Colonic mucosa (tissue), 4 donors: ENCODE data around the gene MATR3. TPM values are rescaled to one million over a fixed set of nuclear protein-coding genes. Genes with fewer than 3 reads are reported as not detected.

Experiments used
- DNase-seq: peaks from one replicate; pipeline ENCODE4 v3.0.0-alpha.2; 2020
- H3K27ac ChIP-seq: fragments of 200-600 bp; one replicate; pipeline ENCODE4 v1.8.0; 2021
- H3K27me3 ChIP-seq: fragments of 200-600 bp; one replicate; pipeline ENCODE4 v1.8.0; 2021
- H3K36me3 ChIP-seq: fragments of 200-600 bp; one replicate; pipeline ENCODE4 v1.8.0; 2021
- H3K4me1 ChIP-seq: fragments of 200-600 bp; one replicate; pipeline ENCODE4 v1.8.0; 2021; ENCODE audit warnings: mild to moderate bottlenecking
- H3K4me3 ChIP-seq: fragments of 200-600 bp; one replicate; pipeline ENCODE4 v1.8.0; 2021
- H3K9ac ChIP-seq, 2 donors: one replicate each; pipeline ENCODE4 v1.7.0; 2013; ENCODE audit warnings: control low read depth in 2 of 2, low read depth in 2 of 2, low read length in 2 of 2
- H3K9me3 ChIP-seq: fragments of 200-600 bp; one replicate; pipeline ENCODE4 v1.8.0; 2021
- CTCF ChIP-seq: fragments of 200-600 bp; IDR thresholded peaks from one replicate; pipeline ENCODE4 v1.8.0; 2022; ENCODE audit warnings: antibody characterized with exemption, mild to moderate bottlenecking
- intact Hi-C: fragments of 100-400 bp; cut with DNase I; formaldehyde crosslinking; loops from one replicate; pipeline ENCODE4 v1.14.1; 2022
- total RNA-seq, 2 donors: library from RNA; stranded (reverse); fragmentation: NEBNext Ultra II Directional in 1 of 2; extraction: Animal tissue kit (Norgen Biotek cat#: 25700) in 1 of 2; gene quantifications; one replicate each; pipeline ENCODE4 v1.2.1, GENCODE V29; 2021
- donor health status: healthy.
- donor health status: DM: no; HTN: no; CAD: no.
- donor health status: DM: no; HTN: no; CAD: no.

The MATR3 gene
- total RNA-seq, 2 donors from 2014 or later, result 105 to 128 TPM

DNA sequence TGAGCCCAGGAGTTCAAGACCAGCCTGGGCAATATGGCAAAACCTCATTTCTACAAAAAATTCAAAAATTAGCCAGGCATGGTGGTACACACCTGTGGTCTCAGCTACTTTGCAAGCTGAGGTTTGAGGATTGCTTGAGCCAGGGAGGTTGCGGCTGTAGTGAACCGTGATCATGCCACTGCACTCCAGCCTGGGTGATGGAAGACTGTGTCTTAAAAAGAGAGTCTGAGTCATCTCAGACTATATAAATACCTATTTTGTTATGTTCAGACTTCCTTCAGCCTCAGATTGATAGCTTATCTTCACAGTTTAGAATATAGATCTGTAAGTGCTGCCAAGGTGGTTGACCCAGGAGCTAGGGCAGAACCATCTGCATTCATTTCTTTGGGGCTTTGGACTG, 46.5 kb downstream of the MATR3 start:
- H3K27me3 ChIP-seq, result no peaks in the 10 kb centered on the region
- no peaks in the 10 kb centered on the region for H3K36me3 ChIP-seq
- TF ChIP-seq CTCF, result no peak
- no peak overlapping the region for H3K9ac ChIP-seq
- H3K4me3 ChIP-seq, result no peak overlapping the region
- no peak overlapping the region for H3K27ac ChIP-seq
- intact Hi-C loops, result loop anchor here (5.0 kb wide), 2 partner anchors 43 to 52 kb away; no protein-coding TSS in a partner anchor
- H3K4me1 ChIP-seq, result peaks cover 10% of the 10 kb centered on the region
- DNase-seq, result no peak
- H3K9me3 ChIP-seq, result no peaks in the 10 kb centered on the region

DNA sequence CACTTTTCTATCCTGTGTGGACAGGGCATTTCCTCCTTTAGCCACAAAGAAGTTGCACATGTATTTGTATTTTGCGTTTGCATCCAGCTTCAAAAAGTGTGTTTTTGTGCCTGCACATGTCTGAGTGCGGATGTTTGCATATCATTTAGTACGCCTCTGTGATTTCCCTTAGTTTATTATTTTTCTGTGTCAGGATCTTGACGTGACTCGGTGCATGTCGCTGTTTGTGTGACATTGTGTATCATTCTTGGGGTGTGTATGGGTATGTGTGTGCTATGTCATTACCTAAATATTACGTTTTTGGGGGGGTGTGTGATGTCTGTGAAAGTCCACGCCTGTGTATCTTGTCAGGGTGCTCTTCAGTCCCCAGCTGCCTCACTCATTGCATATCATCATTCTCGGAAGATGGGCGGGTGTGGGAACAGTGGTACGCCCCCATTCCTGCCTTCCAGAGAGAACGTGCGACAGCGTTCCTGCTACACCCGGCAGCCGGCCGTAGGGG, 47.7 kb downstream of the MATR3 start:
- no peak for DNase-seq
- H3K9me3 ChIP-seq, result no peaks in the 10 kb centered on the region
- intact Hi-C loops, result loop anchor here (5.0 kb wide), 2 partner anchors 44 to 51 kb away; no protein-coding TSS in a partner anchor
- peak overlapping the region in 1 of 2 donors; percentile 100 for H3K9ac ChIP-seq
- TF ChIP-seq CTCF, result no peak
- H3K4me3 ChIP-seq, result peak overlapping the region; percentile 57
- no peaks in the 10 kb centered on the region for H3K36me3 ChIP-seq
- peaks cover 10% of the 10 kb centered on the region for H3K4me1 ChIP-seq
- peak overlapping the region; percentile 84 for H3K27ac ChIP-seq
- no peaks in the 10 kb centered on the region for H3K27me3 ChIP-seq

- peak within 1 kb of the TSS; percentile 57 for H3K4me3 ChIP-seq
- H3K4me1 ChIP-seq, result peaks cover 10% of the 10 kb centered on the region
- no peaks in the 10 kb centered on the region for H3K9me3 ChIP-seq
- intact Hi-C loops, result loop anchor here (5.0 kb wide), 2 partner anchors 45 to 50 kb away; no protein-coding TSS in a partner anchor
- peak within 1 kb of the TSS; percentile 84 for H3K27ac ChIP-seq
- peak; percentile 60 for TF ChIP-seq CTCF
- H3K27me3 ChIP-seq, result no peaks in the 10 kb centered on the region
- H3K36me3 ChIP-seq, result no peaks in the 10 kb centered on the region
- peak within 1 kb of the TSS; percentile 94 to 100 for H3K9ac ChIP-seq
- DNase-seq, result peak; percentile 99
Measured at GRCh38 chr5:139341689-139342422, 48.3 kb downstream of the MATR3 start, which contains the start of gene PAIP2. Gene PAIP2 (plus strand): TSS chr5:139341854. CDS start chr5:139363785, 21,931 bp downstream.

DNA sequence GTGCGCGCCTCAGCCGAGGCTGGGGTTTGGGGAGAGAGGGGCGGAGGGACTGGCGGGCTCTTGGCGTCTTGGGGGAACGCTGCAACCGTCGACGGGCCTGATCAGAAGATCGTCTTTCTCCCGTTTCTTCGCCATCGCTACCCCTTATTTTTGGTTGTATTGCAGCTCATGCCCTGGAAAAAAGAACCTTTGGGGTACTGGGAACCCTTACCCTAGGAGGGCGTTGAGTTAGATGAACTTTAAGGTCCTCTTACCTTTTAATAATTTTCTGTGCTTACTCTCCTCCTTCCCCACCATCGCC, 48.8 kb downstream of the MATR3 start:
- Histone ChIP-seq H3K4me3 (peak overlapping the region; percentile 57), H3K9me3 (no peaks in the 10 kb centered on the region), H3K27me3 (no peaks in the 10 kb centered on the region), H3K36me3 (no peaks in the 10 kb centered on the region), H3K27ac (peak overlapping the region; percentile 84), H3K4me1 (peaks cover 10% of the 10 kb centered on the region), H3K9ac (peak overlapping the region; percentile 94 to 100)
- TF ChIP-seq CTCF, result no peak
- intact Hi-C loops, result loop anchor here (5.0 kb wide), 2 partner anchors 45 to 50 kb away; no protein-coding TSS in a partner anchor
- DNase-seq, result no peak

DNA sequence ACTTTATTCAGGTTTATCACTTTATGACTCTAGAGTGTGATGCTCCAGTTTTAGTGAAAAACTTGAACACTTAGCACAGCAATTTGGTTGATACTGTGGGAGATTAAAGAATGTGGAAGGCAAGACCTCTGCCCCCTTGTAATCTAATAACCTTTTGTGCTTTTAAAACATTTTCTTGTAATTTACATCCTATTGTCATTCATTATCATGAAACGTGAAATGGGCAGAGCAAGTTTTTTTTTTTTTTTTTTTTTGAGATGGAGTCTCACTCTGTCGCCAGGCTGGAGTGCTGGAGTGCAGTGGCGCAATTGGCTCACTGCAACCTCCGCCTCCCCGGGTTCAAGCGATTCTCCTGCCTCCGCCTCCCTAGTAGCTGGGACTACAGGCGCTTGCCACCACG, 49.9 kb downstream of the MATR3 start:
- H3K9ac ChIP-seq, result peak overlapping the region in 1 of 2 donors; percentile 100
- peaks cover 10% of the 10 kb centered on the region for H3K4me1 ChIP-seq
- H3K36me3 ChIP-seq, result no peaks in the 10 kb centered on the region
- DNase-seq, result no peak
- TF ChIP-seq CTCF, result no peak
- peak overlapping the region; percentile 57 for H3K4me3 ChIP-seq
- no peaks in the 10 kb centered on the region for H3K27me3 ChIP-seq
- intact Hi-C loops, result loop anchor here (5.0 kb wide), 2 partner anchors 46 to 49 kb away; no protein-coding TSS in a partner anchor
- no peaks in the 10 kb centered on the region for H3K9me3 ChIP-seq
- no peak overlapping the region for H3K27ac ChIP-seq
